Epithelial cell of prostate (primary cell): ENCODE results near the gene ZBTB49.
"Not testable (repeated sequence)": the region's sequence is repeated elsewhere in the genome, so short reads cannot be mapped to it uniquely, and the experiment has no call there.

Experiments
- DNase-seq: peaks from one replicate; pipeline ENCODE4 v3.0.0-alpha.2; 2011; ENCODE audit warnings: low read depth, low spot score
- H3K27ac ChIP-seq: fragments of 450-650 bp; 2 replicates; pipeline ENCODE4 v1.5.1; 2017; ENCODE audit warnings: mild to moderate bottlenecking

ZBTB49 gene

DNA sequence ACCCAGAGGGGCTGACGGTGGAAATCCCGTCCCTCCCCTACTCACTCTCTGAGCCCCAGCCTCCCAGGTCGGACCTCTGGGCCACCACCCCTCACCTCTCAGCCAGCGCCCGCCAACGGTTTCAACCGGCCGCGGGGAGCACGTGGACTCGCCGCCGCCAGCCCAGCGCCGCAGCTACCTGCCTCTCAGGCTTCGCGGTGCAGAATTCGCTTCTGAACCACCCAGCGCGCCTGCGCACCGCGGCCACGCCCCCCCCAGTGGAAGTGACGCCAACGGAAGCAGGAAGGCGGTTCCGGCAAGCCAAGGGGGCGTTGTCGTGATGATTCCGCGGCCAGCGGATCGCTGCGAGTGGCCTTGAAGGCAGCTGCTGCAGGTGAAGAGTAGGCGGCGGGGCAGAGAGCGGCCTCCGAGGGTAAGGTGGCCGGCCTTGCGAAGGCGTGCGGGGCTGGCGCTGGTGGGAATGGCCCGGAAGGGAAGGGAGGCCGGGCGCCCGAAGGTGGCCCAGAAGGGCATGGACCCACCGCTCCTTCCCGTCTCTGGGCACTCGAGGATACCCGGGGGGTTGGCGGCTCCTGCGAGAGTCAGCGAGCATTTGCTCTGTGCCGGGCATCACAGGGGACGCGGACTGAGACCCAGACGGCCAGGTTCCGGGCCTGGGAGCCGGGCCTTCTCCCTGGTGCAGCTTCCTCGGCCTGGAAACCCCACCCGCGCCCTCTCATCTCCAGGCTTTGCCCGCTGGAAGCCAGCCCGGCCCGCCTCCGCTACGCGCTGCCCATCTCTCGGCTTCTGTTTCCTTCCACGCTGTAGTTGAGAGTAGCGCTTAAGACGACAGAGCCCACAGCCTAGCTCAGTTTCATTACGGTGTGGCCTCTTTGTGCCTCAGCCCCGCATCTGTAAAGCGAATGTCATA, at the start of gene ZBTB49, which contains the start of gene LYAR:
Gene ZBTB49 (plus strand): TSS at position 311 of the 910 bp plus-strand sequence. CDS start 9,695 bp downstream, outside the sequence.
Gene LYAR (minus strand): TSS at position 214 of the 910 bp plus-strand sequence. CDS start 6,412 bp downstream, outside the sequence.
- DNase-seq, result peak; percentile 69
- peak within 1 kb of the TSS; percentile 54 for H3K27ac ChIP-seq

DNA sequence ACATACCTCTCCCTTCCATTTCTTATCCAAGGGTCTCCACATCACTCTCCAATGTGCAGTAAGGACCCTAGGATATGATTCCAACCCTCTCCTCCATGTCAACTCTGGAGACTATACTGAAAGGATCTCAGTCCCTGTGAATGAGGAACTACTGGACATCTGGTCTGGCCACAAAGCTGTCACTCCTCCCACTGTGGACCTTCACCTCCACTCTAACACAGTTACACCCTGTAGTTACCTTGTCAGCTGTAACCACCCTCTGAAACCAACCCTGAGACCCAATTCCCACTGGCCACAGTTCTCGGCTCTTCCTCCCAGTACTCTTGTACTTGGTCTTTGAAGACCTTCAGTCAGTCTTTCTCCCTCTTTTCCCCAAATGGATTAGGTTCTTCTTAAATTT, 44.9 kb upstream of the ZBTB49 start:
- DNase-seq, result no peak
- H3K27ac ChIP-seq, result no peak overlapping the region

DNA sequence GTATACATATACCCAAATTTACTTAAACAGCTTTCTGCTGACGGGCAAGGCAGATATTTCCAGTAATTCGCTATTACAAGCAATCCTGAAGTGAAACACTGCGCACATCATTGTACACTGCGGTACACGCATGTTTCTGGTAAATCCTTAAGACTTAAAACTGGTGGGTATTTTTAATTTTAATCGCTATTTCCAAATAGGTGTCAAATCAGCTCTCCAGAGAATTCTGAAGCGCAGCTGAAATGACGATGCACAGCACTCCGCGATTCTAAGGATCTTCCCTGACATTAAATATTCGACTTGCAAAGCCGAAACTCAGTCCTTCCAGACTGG, 42.4 kb upstream of the ZBTB49 start:
- peak overlapping the region; percentile 93 for H3K27ac ChIP-seq
- DNase-seq, result no peak

DNA sequence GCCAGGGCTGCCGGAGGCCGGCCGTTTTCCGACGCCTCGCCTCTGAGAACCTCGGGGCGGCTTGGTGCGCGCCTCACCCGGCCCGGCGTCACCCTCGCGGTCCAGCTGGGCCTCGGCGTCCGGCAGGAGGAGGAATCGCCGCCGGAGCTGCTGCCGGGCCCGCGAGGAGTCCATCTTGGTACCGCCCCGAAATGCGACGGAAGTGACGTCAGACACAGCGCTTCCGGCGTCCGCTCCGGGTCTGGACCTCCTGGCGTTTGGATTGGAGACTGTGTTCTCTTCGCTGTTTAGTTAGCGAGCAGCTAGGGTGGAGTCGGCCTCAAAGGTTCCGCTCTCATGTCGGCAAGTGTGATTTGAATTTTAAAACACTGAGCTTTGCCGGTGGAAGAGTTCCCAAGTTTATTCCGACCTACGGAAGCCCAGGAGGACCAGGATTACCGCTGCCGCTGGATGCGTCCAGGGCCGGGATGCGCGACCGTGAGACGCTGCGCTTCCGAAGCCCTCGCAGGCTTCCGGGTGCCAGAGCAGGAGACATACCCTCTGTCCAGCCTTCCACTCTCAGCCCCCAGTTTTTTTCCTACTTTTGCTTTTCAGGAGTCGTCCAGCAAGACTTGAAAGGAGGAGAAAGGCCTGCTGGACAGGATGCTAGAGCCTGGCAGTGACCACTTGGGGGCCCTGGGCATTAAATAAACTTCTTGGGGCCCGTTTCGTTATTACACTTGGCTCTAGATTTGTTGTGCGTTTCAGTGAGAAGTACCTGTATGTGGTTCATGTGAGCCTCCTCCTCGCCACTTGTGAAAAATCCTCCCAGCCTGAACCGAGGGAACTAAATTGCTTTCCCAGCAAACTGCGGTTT, 41.8 kb upstream of the ZBTB49 start, which contains the start of gene TMEM128:
Gene TMEM128 (minus strand): TSS at position 195 of the 856 bp plus-strand sequence. CDS start 21 bp downstream, at position 174.
- peak within 1 kb of the TSS; percentile 93 for H3K27ac ChIP-seq
- peak; percentile 55 for DNase-seq

GRCh38 chr4:4248885-4249203, 41.2 kb upstream of the ZBTB49 start:
- H3K27ac ChIP-seq, result peak overlapping the region; percentile 93
- no peak for DNase-seq

DNA sequence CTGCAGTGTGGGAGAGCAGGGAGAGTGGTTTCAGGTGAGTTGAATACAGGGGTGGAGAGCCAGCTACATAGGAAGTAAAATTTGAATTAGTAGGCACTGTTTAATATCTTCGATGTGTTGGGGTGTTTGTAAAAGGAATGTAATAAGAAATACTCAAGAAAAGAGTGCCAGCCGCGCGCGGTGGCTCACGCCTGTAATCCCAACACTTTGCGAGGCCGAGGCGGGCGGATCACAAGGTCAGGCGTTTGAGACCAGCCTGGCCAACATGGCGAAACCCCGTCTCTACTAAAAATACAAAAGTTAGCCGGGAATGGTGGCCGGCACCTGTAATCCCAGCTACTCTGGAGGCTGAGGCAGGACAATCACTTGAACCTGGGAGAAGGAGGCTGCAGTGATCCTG, 40.7 kb upstream of the ZBTB49 start:
- not testable (repeated sequence) for DNase-seq, H3K27ac ChIP-seq

DNA sequence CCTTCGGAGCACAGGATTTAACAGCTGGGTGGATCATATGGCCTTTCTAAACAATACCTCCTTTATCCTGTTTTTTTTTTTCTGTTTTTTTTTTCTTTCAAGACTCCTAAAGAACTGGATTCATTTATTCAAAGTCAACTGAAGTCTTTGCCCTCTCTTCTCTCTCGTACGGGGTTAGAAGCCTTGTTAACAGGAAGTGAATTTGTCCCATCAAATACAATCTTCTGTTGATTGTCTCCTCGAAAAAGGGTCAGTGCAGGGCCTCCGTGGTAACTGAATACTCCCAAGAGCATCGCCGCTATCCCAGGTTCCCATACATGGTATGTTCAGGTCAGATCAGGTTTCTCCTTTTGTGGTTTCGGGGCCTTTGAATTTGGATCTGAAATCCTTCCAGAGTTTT, 40.2 kb upstream of the ZBTB49 start:
- no peak for DNase-seq
- H3K27ac ChIP-seq, result no peak overlapping the region

GRCh38 chr4:4254199-4254598, 35.9 kb upstream of the ZBTB49 start:
- no peak for DNase-seq
- no peak overlapping the region for H3K27ac ChIP-seq

DNA sequence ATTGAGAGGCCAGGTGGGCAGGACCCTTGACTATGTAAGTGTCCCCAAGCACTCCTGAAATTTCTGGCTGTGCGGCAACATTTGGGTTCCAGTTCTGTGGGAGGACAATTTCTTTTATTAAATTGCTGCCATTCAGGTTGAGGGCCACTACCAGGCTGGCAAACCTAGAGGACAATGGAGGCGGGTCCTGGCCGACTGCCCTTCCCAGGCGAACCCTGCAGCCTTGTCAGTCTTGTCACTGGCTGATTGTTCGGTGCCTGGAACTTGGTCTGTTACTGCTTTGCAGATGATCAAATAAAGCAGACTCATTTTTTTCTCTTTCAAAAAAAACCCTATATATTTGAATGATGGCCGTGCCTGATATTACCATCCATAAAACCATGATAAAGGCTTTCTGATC, 35.4 kb upstream of the ZBTB49 start:
- no peak overlapping the region for H3K27ac ChIP-seq
- DNase-seq, result no peak

- DNase-seq, result no peak
- no peak overlapping the region for H3K27ac ChIP-seq
These were observed 33.3 kb upstream of the ZBTB49 start for GRCh38 chr4:4256799-4257198.

- DNase-seq, H3K27ac ChIP-seq: not testable (repeated sequence)
These were observed 32.3 kb upstream of the ZBTB49 start for GRCh38 chr4:4257705-4258104.

DNA sequence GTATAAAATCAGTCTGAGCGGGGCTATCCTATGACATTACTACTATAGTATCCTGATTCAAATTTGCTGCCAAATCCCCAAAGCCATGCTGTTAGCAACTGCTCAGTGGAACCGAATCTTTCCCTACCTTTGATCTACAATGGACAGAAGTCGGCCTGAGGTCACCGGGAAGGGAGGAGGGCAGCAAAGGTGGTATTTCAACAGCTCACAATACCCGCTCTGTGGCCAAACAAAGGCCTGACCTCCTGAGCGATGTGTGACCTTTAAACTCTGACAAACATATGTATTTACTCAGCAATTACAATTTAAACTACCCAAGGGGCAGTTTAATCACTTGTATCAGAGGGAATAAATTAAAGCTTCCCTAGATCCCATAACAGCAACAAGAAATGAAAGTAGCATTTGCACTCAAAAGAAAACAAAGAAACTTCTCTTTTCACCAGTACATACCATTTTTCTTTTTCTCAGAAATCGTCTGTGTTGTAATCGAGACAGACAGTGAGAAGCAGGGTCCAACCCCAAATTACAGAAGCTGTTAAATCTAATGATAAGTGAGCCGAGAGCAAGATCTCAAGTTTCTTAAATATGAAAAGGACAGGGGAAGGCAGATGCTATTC, 30.5 kb upstream of the ZBTB49 start:
- no peak for DNase-seq

DNA sequence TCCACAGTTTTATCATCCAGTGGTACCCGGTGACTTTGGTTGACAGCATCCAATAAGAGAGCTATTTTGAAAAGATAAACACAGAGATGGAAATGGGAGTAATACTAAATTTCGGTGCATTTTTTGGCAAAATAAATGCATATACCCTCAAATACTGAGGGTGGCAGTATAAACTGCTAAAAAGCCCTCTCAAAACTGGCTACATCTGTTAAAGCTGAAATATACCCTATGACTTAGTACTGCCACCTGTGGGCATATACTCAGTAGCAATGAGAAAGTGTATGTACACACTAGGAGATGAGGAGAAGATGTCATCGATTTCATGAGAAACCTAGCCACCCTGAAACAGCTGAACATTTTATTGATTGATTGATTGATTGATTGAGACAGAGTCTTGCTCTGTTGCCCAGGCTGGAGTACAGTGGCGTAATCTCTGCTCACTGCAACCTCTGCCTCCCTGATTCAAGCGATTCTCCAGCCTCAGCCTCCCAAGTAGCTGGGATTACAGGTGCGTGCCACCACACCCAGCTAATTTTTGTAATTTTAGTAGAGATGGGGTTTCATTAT, 29.8 kb upstream of the ZBTB49 start:
- DNase-seq, result no peak
- no peak overlapping the region for H3K27ac ChIP-seq

More for the DNA sequence above, 30.5 kb upstream of the ZBTB49 start:
- H3K27ac ChIP-seq, result no peak overlapping the region

- no peak for DNase-seq
These were observed 22.1 kb upstream of the ZBTB49 start for GRCh38 chr4:4267981-4268380.

DNA sequence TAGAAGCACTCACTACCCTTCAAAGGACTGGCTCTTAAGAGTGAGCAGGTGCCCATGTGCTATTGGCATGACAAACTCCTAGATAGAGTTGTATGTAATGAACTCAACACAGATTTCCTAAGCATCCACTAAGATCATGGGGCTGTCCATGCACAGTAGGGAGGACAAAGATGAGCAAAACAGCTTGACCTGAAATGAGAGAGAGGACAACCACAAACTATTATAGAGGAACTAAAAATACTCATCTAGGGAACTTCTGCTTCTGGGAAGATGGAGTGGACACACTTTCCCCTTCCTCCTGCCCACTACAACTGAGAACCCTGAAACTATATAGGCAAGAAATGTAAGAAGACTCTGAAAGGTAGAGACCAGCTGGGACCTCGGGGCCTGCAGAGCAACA, 21.3 kb upstream of the ZBTB49 start:
- DNase-seq, result no peak
- H3K27ac ChIP-seq, result peak overlapping the region; percentile 95

More at GRCh38 chr4:4267981-4268380, 22.1 kb upstream of the ZBTB49 start:
- no peak overlapping the region for H3K27ac ChIP-seq

DNA sequence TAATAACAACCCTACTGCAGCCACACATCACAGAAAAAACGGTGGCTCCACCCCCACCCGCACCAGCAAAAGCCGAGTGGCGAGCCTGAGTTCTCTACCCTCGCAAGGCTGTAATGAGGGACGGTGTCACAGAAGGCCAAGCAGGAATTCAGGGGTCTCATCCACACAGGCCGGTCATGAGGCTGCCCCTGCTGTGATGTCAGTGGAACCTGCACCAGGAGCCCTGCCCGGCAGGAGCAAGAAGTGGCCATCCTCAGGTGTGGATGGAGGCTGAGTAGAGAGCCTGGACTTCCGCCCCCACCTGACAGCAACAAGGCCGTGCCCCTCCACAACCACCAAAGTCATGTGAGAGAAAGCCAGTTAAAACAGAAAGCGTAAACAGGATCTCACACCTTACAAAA, 20.7 kb upstream of the ZBTB49 start:
- H3K27ac ChIP-seq, result peak overlapping the region; percentile 95
- no peak for DNase-seq

DNA sequence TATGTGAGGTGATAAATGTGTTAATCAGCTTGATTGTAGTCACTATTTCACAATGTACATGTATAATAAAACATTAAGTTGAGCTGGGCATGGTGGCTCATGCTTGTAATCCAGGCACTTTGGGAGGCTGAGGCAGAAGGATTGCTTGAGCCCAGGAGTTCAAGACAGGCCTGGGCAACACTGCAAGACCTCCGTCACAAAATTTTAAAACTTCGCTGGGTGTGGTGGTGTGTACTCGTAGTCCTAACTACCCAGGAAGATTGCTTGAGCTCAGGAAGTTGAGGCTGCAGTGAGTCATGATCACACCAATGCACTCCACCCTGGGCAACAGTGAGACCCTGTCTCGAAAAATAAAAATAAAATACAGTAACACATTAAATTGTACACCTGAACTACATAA, 20.2 kb upstream of the ZBTB49 start:
- H3K27ac ChIP-seq, result peak overlapping the region; percentile 95
- peak; percentile 44 for DNase-seq

DNA sequence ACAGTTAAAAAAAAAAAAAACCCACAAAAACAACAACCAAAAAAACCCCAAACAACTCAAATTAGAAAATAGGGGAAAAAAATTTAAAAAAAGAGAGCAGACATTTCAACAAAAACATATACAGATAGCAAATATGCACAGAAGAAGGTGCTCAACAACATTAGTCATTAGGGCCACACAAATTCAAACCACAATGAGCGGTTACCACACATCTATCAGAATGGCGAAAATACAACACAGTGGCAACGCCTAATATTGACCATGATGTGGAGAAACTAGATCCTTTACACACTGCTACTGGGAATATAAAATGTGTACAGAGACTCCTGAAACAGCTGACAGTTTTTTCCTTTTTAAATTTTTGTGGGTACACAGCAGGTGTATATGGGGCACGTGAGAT, 19.5 kb upstream of the ZBTB49 start:
- peak overlapping the region; percentile 95 for H3K27ac ChIP-seq

GRCh38 chr4:4271912-4272311, 18.1 kb upstream of the ZBTB49 start:
- no peak overlapping the region for H3K27ac ChIP-seq
- no peak for DNase-seq

More for the DNA sequence above, 19.5 kb upstream of the ZBTB49 start:
- DNase-seq, result no peak

DNA sequence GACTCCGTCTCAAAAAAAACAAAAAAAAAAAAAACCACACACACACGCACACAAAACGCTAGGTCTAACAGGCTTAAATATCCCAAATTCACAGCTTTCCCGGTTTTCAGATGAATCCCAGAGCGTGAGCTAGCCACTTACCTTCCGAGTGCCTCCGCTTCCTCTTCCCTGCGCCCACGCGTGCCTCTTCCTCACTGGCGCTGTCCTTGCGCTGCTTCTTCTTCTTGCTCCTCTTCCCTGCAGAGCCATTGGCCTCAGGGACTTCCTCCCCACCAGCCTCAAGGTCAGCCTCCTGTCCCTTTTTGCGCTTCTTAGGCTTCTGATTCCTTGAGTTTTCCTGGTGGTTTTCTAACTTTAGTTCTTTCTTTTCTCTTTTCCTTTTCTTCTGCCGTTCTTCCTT, 15.8 kb upstream of the ZBTB49 start:
- no peak for DNase-seq
- H3K27ac ChIP-seq, result no peak overlapping the region
